Bronchial epithelial cell (primary cell): Measurements from ENCODE around the gene IGFL2. TPM values are rescaled to one million over a fixed set of nuclear protein-coding genes. Genes with fewer than 3 reads are reported as not detected.
A peak's percentile ranks its signal among the peaks of the same experiment; 100 is the strongest.

ENCODE experiments used
- DNase-seq: peaks from one replicate; pipeline ENCODE4 v3.0.0-alpha.2; 2010; ENCODE audit warnings: low read depth
- FAIRE-seq: peaks from 2 replicates; lab custom pipeline; 2011; peaks lifted over from hg19 to GRCh38; lab: Jason Lieb, UNC
- H3K27me3 ChIP-seq: 2 replicates; pipeline ENCODE4 v1.5.1; 2011; ENCODE audit warnings: low read length; ENCODE audit not compliant: control insufficient read depth, insufficient read depth
- H3K36me3 ChIP-seq: 2 replicates; pipeline ENCODE4 v1.5.1; 2011; ENCODE audit warnings: low read length; ENCODE audit not compliant: control insufficient read depth, insufficient read depth
- H3K4me3 ChIP-seq: 2 replicates; pipeline ENCODE4 v1.5.1; 2011; ENCODE audit warnings: mild to moderate bottlenecking, low read depth, low read length, control low read depth
- CTCF ChIP-seq: IDR thresholded peaks from 2 replicates; pipeline ENCODE4 v1.5.1; 2011; ENCODE audit warnings: mild to moderate bottlenecking, moderate library complexity, low read length, control low read depth, inconsistent platforms; ENCODE audit not compliant: insufficient read depth, severe bottlenecking
- total RNA-seq: library from RNA; depleted of rRNA; stranded (reverse); fragments of >200 nt; gene quantifications from 2 replicates; pipeline ENCODE4 v1.2.1, GENCODE V29; 2014

The IGFL2 gene
- total RNA-seq, 1 donor from 2014 or later, result not detected

DNA sequence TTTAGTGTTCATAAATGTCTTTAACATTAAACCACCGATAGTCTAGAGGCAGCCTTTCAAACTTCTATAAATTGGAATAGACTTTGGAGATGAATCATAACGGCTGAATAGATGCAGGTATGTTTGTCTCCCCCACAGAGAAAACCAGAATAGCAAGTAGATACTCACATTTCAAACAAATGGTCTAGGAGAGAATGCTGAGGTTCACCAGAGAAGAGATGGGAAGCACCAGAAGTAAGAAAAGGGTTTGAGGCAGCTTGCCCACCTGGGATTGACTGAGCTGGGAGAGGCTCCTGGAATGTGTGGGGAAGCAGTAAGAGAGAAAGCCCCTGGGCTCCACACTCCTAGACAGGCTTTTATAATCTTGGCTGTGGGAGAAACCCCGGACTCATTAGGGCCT lies 29.9 kb upstream of the IGFL2 start:
- DNase-seq, result peak; percentile 49
- H3K27me3 ChIP-seq, result no peaks in the 10 kb centered on the region
- TF ChIP-seq CTCF, result no peak
- no peaks in the 10 kb centered on the region for H3K36me3 ChIP-seq
- no peak for FAIRE-seq
- H3K4me3 ChIP-seq, result no peak overlapping the region

DNA sequence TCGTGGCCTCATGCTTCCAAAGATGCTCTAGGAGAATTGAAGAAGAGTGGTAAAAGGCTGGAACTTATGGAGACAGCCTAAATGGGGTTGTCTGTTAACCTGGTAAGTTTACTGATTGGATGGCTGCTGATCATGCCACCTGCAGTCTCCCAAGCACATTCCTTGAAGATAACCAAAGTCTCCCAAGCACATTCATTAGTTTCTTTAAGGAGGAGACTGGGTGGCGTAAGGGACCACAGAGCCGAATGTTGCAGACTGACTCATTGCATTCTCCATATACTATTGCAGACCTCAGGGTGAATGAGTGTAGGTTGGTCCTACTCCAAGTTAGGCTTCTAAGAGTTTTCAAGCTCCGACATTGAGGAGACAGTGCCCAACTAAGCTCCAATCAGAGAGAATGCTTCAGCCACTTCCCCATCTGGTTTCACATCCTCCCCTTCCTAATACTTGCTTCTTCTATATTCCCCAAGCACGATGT lies 23.4 kb upstream of the IGFL2 start, which contains the start of gene IGFL3:
IGFL3 (minus strand) TSS at position 51 of the 478 bp plus-strand sequence; CDS start at position 12, 39 bp downstream.
- TF ChIP-seq CTCF, result no peak
- Histone ChIP-seq H3K4me3 (no peak within 1 kb of the TSS), H3K36me3 (no peaks in the 10 kb centered on the region), H3K27me3 (no peaks in the 10 kb centered on the region)
- FAIRE-seq (peak; percentile 88), DNase-seq (peak; percentile 21)

DNA sequence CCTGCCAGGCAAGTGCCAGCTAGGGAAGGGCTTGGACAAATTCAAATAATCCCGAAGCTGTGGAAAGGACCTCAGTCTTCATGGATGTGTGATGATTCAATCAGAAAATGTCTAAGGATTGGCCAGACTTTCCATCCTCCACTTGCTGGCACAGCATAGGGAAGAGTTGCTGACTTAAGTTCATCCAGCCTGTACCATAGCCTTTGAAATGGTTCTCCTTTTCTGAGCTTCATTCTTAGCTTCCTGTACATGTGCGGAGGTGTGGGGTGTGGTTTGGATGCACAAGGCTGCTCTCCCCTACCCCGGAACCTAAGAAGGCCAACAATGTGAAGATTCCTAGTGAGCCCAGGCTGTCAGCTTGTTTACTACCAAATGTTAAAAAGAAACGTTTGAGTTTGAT lies 22.6 kb upstream of the IGFL2 start:
- Histone ChIP-seq H3K36me3 (no peaks in the 10 kb centered on the region), H3K27me3 (no peaks in the 10 kb centered on the region), H3K4me3 (no peak overlapping the region)
- FAIRE-seq (peak; percentile 7), DNase-seq (no peak)
- no peak for TF ChIP-seq CTCF

- FAIRE-seq (no peak), DNase-seq (no peak)
- H3K4me3 ChIP-seq, result no peak overlapping the region
- no peaks in the 10 kb centered on the region for H3K27me3 ChIP-seq
- no peaks in the 10 kb centered on the region for H3K36me3 ChIP-seq
- TF ChIP-seq CTCF, result no peak
These were observed 21.9 kb upstream of the IGFL2 start for GRCh38 chr19:46126086-46126580.

GRCh38 chr19:46131485-46132143 lies 16.4 kb upstream of the IGFL2 start:
- no peak for FAIRE-seq
- Histone ChIP-seq H3K27me3 (no peaks in the 10 kb centered on the region), H3K4me3 (no peak overlapping the region), H3K36me3 (no peaks in the 10 kb centered on the region)
- no peak for DNase-seq
- TF ChIP-seq CTCF, result no peak
